ENCODE measurements around the gene ZNF503. TPM values are rescaled to one million over a fixed set of nuclear protein-coding genes. Genes with fewer than 3 reads are reported as not detected.

The ZNF503 gene
- total RNA-seq, 1 experiment from 2014 or later, result 42.3 TPM

DNA sequence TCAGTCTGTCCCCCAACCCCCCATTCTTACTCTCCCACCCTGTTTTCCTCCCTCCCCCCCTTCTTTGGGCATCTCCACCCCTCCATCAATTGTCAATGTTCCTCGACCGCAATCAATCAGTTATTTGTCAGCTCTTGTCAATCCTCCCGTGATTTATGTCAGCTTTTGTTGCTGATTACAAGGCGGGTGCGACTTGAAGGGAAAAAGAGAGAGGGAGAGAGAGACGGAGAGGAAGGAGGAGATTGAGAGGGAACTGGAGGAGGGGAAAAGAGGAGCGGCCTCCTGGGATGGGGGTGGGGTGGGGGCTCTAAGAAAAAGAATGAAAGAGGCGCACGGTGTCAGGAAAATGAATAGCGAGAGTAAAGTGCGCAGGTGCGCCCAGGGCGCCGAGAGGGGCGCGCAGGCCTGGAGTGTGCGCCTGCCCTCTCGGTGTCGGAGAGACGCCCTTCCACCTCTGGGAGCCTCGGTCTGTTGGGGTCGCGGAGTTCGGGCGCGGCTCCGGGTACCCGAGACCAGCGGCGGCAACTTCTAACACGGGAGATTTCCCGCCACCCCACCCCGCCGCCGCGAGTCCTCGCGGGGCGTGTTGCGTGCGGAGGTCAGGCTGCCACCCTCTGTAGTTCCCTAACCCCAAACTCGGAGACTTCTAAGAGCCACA lies 1.1 kb upstream of the ZNF503 start:
- Histone ChIP-seq H3K36me3 (ENCODE audit: low read depth, low read length) (no peaks in the 10 kb centered on the region), H3K9me3 (ENCODE audit: low read length) (no peaks in the 10 kb centered on the region), H3K4me3 (ENCODE audit: low read length) (peak overlapping the region; percentile 79), H3K9ac (ENCODE audit: low read length) (peak overlapping the region; percentile 80), H3K27ac (ENCODE audit: low read length) (peak overlapping the region; percentile 81), H3K79me2 (ENCODE audit: low read length) (peaks cover 86% of the 10 kb centered on the region), H3K4me2 (ENCODE audit: low read length) (peak overlapping the region; percentile 84), H2AFZ (ENCODE audit: low read length) (peak overlapping the region; percentile 89), H3K27me3 (ENCODE audit: low read length) (peaks cover 98% of the 10 kb centered on the region), H3F3A (ENCODE audit: low read length, unreplicated experiment) (no peaks in the 10 kb centered on the region), H3K4me1 (ENCODE audit: insufficient read depth, low read length) (peaks cover 23% of the 10 kb centered on the region), H3K9me2 (replicated peaks; ENCODE audit: low read length) (no peaks in the 10 kb centered on the region), H4K20me1 (ENCODE audit: low read length) (peaks cover 22% of the 10 kb centered on the region)
- TF ChIP-seq EZH2phosphoT487 (IDR thresholded peaks at IDR 0.05; ENCODE audit: borderline replicate concordance, low read length) (no peak), EZH2 (IDR thresholded peaks at IDR 0.05; ENCODE audit: low read length, unreplicated experiment) (peak; percentile 92)
- TF ChIP-seq, protein P1, sequence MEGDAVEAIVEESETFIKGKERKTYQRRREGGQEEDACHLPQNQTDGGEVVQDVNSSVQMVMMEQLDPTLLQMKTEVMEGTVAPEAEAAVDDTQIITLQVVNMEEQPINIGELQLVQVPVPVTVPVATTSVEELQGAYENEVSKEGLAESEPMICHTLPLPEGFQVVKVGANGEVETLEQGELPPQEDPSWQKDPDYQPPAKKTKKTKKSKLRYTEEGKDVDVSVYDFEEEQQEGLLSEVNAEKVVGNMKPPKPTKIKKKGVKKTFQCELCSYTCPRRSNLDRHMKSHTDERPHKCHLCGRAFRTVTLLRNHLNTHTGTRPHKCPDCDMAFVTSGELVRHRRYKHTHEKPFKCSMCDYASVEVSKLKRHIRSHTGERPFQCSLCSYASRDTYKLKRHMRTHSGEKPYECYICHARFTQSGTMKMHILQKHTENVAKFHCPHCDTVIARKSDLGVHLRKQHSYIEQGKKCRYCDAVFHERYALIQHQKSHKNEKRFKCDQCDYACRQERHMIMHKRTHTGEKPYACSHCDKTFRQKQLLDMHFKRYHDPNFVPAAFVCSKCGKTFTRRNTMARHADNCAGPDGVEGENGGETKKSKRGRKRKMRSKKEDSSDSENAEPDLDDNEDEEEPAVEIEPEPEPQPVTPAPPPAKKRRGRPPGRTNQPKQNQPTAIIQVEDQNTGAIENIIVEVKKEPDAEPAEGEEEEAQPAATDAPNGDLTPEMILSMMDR (conservative IDR thresholded peaks at IDR 0.05; ENCODE audit: low read depth, low read length), result no peak
- DNase-seq, result peak; percentile 91
- ChIA-PET POLR2A (ENCODE audit: unreplicated experiment) (interaction anchor here (0.5 to 1.2 kb wide), 4 partner anchors 107 to 1382 kb away, joined by 6 to 11 read pairs (median 8); no protein-coding TSS in a partner anchor), CTCF (interaction anchor here (0.5 to 2.0 kb wide), 9 partner anchors 201 to 1149 kb away, joined by 3 to 26 read pairs (median 3); no protein-coding TSS in a partner anchor)
- intact Hi-C loops (cut with micrococcal nuclease), result loop anchor here (1.0 to 10.0 kb wide), 6 partner anchors 508 to 1710 kb away; partner anchors contain the start of gene KAT6B
- no TSS peak for BruUV-seq (replicated peaks)
- ATAC-seq, result peak; percentile 7

DNA sequence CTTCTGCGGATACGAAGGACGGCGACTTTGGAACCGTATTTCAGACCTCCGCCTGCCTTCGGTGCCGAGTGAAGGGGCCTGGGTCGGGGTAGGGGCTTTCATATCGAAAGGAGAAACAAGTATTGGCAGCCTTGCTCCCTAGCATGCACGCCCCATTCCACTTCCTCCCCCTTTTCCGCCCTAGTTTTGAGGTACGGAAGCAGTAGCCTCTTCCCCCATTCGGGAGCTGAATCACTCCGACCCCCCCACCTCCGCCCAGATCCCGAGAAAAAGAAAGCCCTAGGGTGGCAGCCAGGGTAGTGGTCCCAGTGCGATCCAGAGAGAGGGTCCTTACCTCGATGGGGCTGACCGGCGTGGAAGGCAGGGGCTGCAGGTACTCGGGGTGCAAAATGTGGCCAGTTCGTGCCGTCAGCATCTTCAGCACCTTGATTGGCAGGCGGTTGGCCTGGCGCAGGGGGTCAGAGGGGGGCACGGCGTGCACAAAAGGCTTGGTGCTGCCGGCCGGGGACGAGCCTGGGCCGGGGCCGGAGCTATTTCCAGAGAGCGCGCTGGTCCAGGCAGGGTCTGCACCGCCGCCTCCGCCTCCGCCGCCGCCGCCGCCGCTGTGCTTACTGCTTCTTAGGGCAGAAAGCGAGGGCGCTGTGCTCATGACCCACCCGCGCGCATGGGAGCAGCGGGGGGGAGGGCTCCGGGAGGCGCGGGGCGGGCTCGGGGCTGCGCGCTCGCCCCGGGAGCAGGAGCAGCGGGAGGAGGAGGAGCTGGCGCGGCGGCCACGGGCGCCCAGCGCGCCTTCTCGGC lies 594 bp downstream of the ZNF503 start:
- ChIA-PET CTCF (interaction anchor here (0.6 to 2.0 kb wide), 9 partner anchors 7 to 903 kb away, joined by 3 to 26 read pairs (median 4); no protein-coding TSS in a partner anchor), POLR2A (ENCODE audit: unreplicated experiment) (interaction anchor here (0.6 to 1.0 kb wide), 5 partner anchors 132 to 655 kb away, joined by 3 to 4 read pairs (median 3); no protein-coding TSS in a partner anchor)
- H3K4me2 ChIP-seq (ENCODE audit: low read length), result peak overlapping the region; percentile 84
- no peaks in the 10 kb centered on the region for H3K36me3 ChIP-seq (ENCODE audit: low read depth, low read length)
- H3K4me3 ChIP-seq (ENCODE audit: low read length), result peak overlapping the region; percentile 79
- no peaks in the 10 kb centered on the region for H3K9me2 ChIP-seq (replicated peaks; ENCODE audit: low read length)
- H2AFZ ChIP-seq (ENCODE audit: low read length), result peak overlapping the region; percentile 89; the same call in 1 of the 2 replicates
- H3K27me3 ChIP-seq (ENCODE audit: low read length), result peaks cover 96% of the 10 kb centered on the region
- no peaks in the 10 kb centered on the region for H3F3A ChIP-seq (ENCODE audit: low read length, unreplicated experiment)
- peaks cover 22% of the 10 kb centered on the region for H4K20me1 ChIP-seq (ENCODE audit: low read length)
- peaks cover 84% of the 10 kb centered on the region for H3K79me2 ChIP-seq (ENCODE audit: low read length)
- intact Hi-C loops (cut with micrococcal nuclease), result loop anchor here (1.0 to 10.0 kb wide), 9 partner anchors 372 to 1711 kb away; partner anchors contain the start of gene KAT6B
- no peaks in the 10 kb centered on the region for H3K9me3 ChIP-seq (ENCODE audit: low read length)
- H3K9ac ChIP-seq (ENCODE audit: low read length), result peak overlapping the region; percentile 80
- ATAC-seq (peak; percentile 0), DNase-seq (peak; percentile 48)
- peak overlapping the region; percentile 81 for H3K27ac ChIP-seq (ENCODE audit: low read length)
- BruUV-seq (replicated peaks), result TSS peak; percentile 75
- TF ChIP-seq, protein P1 (conservative IDR thresholded peaks at IDR 0.05; ENCODE audit: low read depth, low read length), result no peak; the same call in 1 of the 2 replicates
- peak; percentile 44 for TF ChIP-seq EZH2phosphoT487 (IDR thresholded peaks at IDR 0.05; ENCODE audit: borderline replicate concordance, low read length)
- TF ChIP-seq EZH2 (IDR thresholded peaks at IDR 0.05; ENCODE audit: low read length, unreplicated experiment), result no peak
- H3K4me1 ChIP-seq (ENCODE audit: insufficient read depth, low read length), result peaks cover 10% of the 10 kb centered on the region

Measured in PC-3 (cell line).